GM15510 (cell line): ENCODE measurements around the gene NEK10.

ENCODE experiments used
- POLR2A ChIP-seq: IDR thresholded peaks from 3 replicates; pipeline ENCODE4 v1.6.1; 2011; ENCODE audit warnings: borderline replicate concordance; ENCODE audit not compliant: insufficient read length; ENCODE audit errors: extremely low read depth

Gene NEK10

DNA sequence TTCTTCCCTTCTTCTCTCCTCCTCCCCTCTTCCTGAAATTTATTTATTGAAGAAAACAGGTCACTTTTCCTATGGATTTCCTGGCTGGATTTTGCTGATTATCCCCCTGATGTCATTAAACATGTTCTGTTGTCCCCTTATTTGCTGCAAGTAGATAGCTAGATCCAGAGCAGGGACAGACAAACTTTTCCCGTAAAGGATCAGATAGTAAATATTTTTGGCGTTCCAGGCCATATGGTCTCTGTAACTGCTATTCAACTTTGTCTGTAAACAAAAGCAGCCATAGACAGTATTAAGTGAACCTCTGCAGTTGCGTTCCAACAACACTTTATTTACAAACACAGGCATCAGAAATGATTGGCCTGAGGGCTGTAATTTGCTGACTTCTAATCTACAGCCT, 241.3 kb downstream of the NEK10 start:
- TF ChIP-seq POLR2A = no peak

DNA sequence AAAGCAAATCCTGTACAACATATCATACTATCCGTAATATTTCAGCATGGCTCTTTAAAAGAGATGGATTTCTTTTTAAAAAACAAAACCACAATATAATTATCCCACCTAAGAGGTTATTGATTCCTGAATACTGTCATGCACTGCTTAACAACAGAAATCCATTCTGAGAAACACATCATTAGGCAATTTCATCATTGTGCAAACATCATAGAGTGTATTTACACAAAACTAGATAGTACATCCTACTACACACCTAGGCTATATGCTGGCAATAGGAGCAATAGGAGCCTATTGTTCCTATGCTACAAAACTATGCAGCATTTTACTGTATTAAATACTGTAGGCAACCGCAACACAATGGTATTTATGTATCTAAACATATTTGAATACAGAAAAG, 242.0 kb downstream of the NEK10 start:
- TF ChIP-seq POLR2A = no peak

DNA sequence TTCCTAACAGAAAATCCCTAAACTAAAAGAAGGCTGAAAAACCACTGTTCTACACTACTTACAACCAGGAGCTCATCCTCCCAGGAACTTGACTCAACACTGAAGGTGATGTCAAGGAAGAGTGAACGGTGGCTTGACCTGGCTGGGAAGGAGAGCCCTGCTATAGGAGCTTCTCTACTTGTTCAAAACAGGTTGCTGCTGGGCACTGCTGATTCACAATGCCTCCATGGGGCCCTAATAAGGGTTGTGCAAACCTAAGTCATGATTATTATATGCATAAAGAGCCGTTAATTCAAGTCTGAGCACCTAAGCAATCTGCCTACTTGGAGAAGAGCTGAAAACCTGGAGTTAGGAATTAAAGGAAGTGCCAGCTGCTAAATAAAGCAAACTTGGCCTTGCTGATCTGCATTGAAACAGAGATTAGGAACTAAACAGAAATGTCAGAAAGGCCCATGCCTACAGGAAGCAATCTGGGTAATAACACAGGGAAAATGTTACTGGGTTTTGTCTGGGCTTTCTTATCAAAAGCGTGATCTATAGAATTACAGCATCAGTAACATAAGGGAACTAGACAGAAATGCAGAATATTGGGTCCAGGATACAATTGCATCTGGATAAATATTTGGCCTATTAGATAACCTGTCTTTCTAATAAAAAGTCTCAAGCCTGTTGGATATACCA, 243.2 kb downstream of the NEK10 start:
- TF ChIP-seq POLR2A = no peak

DNA sequence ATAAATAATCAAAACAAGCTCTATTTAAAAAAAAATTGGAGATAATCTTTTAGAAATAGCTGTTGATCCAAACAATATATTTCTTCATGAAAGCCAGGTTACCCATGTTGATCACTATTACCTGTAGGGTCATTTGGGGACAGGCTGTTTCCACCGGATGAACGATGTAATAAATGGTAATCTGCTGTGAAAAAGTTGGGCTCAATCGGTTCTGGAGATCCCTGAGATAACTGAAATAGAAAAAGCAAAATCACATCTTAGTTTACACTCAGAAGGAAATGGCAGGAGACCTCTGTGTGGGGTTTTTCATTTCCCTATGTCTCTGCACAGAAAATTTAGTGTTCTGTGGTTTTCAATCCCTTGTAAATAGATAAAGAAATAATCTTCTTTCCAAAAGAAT, 249.5 kb downstream of the NEK10 start:
- no peak for TF ChIP-seq POLR2A

DNA sequence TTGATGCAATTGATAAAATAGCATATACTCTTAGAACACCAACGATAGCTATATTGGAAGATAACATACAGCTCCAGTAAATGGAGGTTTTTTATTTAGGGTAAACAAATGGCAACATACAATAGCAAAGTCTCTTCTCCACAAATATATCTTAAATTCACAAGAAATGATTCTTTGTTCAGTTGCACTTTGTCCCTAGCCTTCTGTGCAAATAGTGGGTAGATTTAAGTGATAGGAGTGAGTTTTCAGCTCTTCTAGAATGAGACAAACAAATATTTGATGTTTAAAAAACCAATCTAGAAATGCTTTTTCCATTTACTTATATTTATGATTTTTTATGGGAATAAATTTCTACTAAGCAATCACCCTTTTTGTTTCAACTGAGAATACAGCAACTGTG, 253.8 kb downstream of the NEK10 start:
- TF ChIP-seq POLR2A = no peak

DNA sequence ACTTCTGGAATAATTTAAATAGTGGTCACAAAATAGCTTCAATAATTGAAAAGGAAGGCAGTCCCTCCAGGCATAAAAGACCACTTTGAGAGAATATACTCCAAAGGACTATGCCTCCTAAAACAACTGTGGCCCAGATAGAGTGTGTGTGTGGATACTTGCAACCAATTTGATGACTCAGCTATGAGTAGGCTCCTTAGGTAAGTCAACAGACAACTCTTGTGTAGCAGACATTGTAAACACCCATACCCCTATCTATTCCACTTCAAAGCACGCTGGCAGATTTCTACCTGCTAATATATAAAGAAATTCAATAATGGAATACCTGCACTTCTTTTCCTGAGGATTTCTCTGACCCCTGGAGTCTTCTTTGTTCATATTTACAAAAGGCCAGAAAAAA, 254.5 kb downstream of the NEK10 start:
- TF ChIP-seq POLR2A = no peak

DNA sequence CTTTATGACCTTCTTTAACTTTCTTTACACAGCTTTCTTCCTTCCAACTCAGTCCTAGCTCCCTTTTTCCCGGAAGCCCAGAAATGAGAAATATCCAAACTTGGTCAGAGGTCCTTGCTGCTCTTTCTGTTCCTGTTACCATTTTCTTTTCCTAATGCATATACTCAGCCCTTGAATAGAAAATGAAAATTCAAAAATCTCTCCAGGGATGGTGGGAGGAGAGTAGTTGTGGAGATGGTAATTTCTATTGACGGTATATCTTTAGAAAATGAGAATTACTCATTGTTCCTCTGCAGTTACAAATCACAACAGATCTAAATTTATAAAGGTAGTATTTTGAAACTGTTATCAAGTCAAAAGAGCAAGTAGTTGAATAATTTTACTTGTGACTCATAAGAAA, 255.1 kb downstream of the NEK10 start:
- TF ChIP-seq POLR2A = no peak

DNA sequence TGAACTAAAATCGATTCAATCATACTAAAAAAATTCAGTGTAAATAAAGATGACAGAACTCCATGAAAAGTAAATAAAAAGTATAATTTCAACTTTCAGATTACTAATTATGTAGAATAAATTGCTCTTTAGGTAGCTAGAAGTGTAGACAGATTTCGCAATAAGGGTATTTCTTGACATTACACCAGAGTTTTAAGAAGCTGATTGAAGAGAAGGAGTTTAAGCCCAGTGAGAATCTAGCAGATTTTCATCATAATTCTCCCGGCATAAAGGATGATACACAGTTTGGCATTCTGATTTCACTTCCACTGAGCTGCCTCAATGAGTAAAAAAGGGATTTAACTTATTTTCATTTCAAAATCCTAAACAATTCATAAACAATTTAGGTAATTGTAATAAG, 259.2 kb downstream of the NEK10 start:
- TF ChIP-seq POLR2A = no peak

DNA sequence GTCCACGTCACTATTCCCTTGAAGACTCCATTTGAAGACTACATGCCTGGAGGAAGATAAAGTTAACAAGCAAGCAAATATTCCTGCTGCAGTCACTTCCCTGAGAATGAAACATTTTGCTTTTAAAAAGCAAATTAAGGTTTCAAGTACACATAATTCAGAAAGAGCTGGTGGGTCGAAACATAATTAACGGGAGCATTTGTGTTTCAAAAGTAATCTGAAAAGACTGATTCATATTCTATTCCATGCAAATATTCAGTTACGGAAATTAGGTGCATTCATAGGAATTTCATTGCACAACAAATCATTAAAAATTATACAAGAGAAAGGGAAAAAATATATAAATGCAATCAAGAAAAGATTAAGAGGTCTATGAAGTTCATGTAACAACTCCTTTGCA, 260.9 kb downstream of the NEK10 start:
- TF ChIP-seq POLR2A = no peak

DNA sequence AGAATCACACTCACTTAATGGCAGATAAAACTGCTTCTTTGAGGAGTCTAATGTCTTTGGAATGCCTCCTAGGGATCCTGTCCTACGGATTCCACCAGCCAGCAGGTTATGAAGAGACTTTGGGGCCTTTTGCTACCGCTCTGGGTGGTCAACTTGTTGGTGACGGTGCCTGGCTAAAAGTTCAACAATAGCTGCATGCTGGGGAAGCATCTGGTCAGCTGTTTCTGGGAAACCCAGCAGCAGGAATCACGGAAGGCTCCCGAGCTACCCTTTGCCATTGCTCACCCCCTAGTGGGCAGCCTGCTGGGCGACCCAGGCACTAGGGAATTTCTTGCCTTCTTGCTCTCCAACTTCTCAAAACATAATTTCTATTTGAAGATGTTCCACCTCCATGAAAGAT, 263.3 kb downstream of the NEK10 start:
- TF ChIP-seq POLR2A = no peak

DNA sequence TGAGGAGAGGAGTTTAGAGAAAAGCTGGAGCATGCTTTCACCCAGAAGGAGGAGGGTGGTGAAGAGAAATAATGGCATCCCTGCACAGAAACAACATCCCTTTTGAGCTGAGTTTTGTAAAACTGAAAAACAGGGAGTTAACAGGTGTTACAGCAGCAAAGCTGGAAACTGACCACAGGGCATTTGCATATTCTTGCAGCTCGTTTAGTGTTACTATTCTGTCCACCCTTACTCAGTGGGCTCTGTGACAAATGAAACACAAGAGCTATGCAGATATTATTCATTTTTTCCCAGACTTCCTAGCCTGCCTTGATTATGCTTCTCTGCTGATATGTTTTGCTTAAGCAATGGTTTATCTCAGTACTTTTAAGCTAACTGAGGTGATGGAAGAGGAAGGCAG, 272.0 kb downstream of the NEK10 start:
- no peak for TF ChIP-seq POLR2A

DNA sequence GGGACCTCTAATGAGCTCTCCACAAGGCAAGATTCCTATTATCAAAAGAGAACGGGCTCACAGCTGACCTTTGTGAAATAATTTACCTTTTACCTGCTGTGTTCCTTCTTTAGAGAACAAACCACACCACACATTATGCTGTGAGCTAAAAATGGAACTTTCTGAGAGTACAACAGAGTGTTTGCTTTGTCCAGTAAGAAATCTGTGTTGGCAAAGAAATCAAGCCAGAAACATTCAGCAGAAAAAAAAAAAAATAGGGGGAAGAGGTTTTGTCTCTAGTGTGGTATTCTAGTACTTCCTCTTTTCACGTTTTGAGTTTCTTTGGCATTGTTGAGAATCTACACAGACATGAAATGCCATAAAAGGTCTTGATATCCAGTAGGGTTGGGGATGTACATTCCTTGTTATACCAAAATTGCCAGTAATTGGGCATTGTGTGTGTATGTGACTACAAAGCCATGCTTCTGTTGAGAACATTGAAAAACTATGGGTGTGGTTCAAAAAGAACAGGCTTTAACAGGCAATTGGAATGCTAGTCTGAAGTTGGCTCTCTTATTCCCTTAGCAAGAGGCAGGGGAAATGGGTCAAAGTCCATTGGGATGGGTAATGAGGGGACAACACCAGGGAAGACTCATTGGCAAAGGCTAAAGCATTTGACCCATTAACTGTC, 273.5 kb downstream of the NEK10 start:
- TF ChIP-seq POLR2A = no peak

DNA sequence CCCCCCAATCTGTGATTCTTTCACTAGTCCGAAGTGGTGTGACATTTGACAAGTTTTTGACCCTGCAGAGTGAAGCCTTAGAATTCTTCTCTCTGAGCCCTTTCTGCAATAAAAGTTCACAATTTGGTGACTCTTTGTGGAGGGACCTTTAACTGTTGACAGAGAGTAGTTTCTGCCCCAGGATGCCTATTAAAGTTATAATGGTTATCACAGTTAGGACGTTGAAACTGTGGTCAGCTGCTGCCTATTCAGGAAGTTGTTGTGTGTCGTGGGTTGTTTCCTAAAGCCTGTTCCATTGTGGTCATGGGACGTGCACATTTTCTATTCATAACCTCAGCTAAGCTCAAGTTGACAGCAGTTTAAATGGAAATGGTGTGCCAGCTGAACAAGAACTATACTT, 274.5 kb downstream of the NEK10 start:
- TF ChIP-seq POLR2A = no peak

DNA sequence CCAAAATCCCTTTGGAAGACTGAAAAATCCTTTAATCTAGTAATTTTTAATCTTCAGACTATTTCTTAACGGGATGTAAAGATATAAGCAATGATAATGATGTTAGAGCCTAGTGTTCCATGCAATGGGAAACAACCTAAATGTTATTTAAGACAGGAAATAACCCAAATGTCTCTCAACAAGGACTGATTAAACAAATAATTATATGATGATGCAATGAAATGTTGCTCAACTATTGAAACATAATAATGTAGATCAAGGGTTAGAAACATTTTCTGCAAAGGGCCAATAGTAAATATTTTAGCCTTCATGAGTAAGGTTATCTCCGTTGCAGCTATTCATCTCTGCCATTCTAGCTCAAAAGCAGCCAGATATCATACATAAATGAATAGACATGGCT, 275.4 kb downstream of the NEK10 start:
- TF ChIP-seq POLR2A = no peak

DNA sequence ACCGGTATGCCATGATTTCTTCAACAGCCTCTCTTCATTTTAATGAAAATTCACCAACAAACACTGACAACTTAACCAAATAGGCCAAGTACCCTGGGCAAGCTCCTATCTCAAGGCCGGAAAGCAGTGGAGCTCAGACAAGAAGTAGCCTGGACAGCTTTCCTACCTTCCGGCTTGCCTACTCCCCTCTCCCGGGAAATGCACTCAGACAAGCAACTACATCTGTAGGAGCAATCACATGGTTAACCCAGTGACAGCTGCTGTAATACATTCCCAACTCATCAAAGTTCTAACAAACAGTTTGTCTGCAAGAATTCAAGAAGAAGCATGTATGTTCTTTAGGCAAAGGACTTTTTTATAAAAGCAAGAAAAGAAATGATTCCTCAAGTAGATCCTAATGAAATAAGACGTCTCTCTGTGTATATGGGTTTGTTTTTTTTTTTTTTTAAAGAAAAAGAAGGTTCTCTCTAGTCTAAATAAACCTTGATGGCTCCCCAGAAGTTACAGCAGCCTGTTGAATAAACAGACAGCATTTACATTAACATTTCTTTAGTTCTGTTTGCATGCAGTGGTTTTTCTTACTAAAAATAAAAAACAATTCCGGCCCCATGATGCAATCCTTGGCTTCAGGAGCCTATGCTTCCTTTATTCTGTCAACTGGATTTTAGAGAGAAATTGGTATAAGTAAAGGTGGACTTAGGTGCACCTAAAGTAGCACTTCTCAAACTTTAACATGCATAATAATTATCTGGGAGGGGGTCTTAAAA, 278.7 kb downstream of the NEK10 start:
- no peak for TF ChIP-seq POLR2A

DNA sequence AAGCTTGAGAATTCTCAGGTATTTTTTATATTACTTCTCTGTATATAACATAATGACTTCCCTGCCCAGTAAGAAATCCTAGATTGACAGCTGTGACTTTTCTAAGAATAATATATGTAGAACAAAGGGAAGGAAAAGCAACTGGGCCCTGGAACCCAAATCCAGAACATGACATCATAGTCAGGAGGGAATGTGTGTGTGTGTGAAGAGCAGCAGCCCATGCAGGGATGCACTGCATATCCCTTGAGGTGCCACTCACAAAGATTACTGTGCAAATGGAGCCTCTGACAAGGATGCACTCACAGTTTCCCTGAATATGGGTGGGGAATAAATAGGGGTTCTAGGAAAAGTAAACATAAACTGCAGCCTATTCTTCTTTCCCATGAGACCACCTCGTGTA, 279.5 kb downstream of the NEK10 start:
- TF ChIP-seq POLR2A = no peak
